Measurements from ENCODE around the gene METTL1.
A peak's percentile ranks its signal among the peaks of the same experiment; 100 is the strongest.

METTL1 gene

DNA sequence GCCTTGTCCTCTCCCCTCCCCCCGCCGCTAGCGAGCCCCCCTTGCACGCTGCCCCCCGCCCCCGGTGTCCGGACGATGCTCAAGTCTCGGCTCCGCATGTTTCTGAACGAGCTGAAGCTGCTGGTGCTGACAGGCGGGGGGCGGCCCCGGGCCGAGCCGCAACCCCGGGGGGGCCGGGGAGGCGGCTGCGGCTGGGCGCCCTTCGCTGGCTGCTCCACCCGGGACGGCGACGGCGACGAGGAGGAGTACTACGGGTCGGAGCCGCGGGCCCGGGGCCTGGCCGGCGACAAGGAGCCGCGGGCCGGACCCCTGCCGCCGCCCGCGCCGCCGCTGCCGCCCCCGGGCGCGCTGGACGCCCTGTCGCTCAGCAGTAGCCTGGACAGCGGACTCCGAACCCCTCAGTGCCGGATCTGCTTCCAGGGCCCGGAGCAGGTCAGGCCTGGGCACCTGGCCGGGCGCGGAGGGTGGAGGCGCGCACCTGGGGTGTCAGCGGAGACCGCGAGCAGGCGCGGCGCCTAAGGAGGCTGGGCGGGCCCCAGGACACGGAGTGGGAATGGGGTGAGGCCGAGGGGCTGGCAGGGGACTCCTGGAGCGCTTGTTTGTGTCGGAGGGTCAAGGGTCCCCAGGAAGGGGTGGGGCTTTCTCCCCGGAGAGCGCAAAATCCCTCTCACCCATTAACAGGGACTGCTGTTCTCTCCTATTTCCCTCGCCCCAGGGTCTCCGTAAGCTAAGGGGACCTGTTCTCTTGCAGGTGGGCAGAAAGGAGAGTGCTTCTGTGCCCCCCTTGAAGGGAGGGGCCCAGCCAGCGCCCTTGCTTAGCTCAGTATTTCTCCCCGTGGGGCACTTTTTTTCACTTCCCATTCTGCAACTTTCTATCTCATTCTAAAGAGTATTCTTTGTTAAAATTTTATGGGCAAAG lies 16.2 kb downstream of the METTL1 start:
- Histone ChIP-seq H3F3A (ENCODE audit: low read depth) (peaks cover 7% of the 10 kb centered on the region), H3K4me3 (ENCODE audit: low read length, poor library complexity, severe bottlenecking) (peak overlapping the region; percentile 78), H3K9me3 (ENCODE audit: insufficient read depth, low read depth, low read length) (no peaks in the 10 kb centered on the region), H3K27me3 (ENCODE audit: insufficient read depth, low read length, poor library complexity, severe bottlenecking) (no peaks in the 10 kb centered on the region), H3K9me2 (replicated peaks; ENCODE audit: low read depth, low read length) (no peaks in the 10 kb centered on the region), H3K4me2 (ENCODE audit: low read depth, low read length, poor library complexity, severe bottlenecking) (peak overlapping the region; percentile 90), H3K79me2 (ENCODE audit: insufficient read depth, low read length) (peaks cover 28% of the 10 kb centered on the region), H3K36me3 (ENCODE audit: insufficient read depth, low read length) (no peaks in the 10 kb centered on the region; the same call in 1 of the 2 replicates), H3K4me1 (ENCODE audit: insufficient read depth, low read length, poor library complexity, severe bottlenecking) (peaks cover 35% of the 10 kb centered on the region), H3K9ac (ENCODE audit: low read depth, low read length, poor library complexity, severe bottlenecking) (peak overlapping the region; percentile 73), H2AFZ (ENCODE audit: low read length) (no peak overlapping the region), H4K20me1 (ENCODE audit: insufficient read depth, low read length, poor library complexity, severe bottlenecking) (peaks cover 29% of the 10 kb centered on the region)
- no peak for TF ChIP-seq EZH2phosphoT487 (IDR thresholded peaks at IDR 0.05; ENCODE audit: borderline replicate concordance)
- TF ChIP-seq, protein P1, sequence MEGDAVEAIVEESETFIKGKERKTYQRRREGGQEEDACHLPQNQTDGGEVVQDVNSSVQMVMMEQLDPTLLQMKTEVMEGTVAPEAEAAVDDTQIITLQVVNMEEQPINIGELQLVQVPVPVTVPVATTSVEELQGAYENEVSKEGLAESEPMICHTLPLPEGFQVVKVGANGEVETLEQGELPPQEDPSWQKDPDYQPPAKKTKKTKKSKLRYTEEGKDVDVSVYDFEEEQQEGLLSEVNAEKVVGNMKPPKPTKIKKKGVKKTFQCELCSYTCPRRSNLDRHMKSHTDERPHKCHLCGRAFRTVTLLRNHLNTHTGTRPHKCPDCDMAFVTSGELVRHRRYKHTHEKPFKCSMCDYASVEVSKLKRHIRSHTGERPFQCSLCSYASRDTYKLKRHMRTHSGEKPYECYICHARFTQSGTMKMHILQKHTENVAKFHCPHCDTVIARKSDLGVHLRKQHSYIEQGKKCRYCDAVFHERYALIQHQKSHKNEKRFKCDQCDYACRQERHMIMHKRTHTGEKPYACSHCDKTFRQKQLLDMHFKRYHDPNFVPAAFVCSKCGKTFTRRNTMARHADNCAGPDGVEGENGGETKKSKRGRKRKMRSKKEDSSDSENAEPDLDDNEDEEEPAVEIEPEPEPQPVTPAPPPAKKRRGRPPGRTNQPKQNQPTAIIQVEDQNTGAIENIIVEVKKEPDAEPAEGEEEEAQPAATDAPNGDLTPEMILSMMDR (conservative IDR thresholded peaks at IDR 0.05; ENCODE audit: low read length) = no peak

DNA sequence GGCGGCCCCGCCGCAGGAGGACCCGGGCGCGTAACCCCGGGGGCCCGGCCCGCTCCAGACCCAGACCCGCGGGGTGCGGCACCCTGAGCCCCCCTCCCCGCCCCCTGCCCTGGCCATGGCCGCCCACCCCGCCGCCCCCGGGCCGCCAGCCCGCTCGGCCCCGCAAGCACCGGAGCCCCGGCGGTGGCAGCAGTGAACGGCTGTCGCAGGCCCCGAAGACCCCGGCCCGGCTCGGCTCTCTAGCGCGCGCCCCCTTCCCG lies 16.8 kb downstream of the METTL1 start:
- Histone ChIP-seq H3K27me3 (ENCODE audit: insufficient read depth, low read length, poor library complexity, severe bottlenecking) (no peaks in the 10 kb centered on the region), H3K79me2 (ENCODE audit: insufficient read depth, low read length) (peaks cover 34% of the 10 kb centered on the region), H2AFZ (ENCODE audit: low read length) (no peak overlapping the region), H3F3A (ENCODE audit: low read depth) (peaks cover 7% of the 10 kb centered on the region), H3K4me2 (ENCODE audit: low read depth, low read length, poor library complexity, severe bottlenecking) (no peak overlapping the region), H3K9ac (ENCODE audit: low read depth, low read length, poor library complexity, severe bottlenecking) (no peak overlapping the region), H3K4me1 (ENCODE audit: insufficient read depth, low read length, poor library complexity, severe bottlenecking) (peaks cover 41% of the 10 kb centered on the region), H3K4me3 (ENCODE audit: low read length, poor library complexity, severe bottlenecking) (peak overlapping the region; percentile 78), H3K9me2 (replicated peaks; ENCODE audit: low read depth, low read length) (no peaks in the 10 kb centered on the region), H3K36me3 (ENCODE audit: insufficient read depth, low read length) (no peaks in the 10 kb centered on the region; the same call in 1 of the 2 replicates), H3K9me3 (ENCODE audit: insufficient read depth, low read depth, low read length) (no peaks in the 10 kb centered on the region), H4K20me1 (ENCODE audit: insufficient read depth, low read length, poor library complexity, severe bottlenecking) (peaks cover 30% of the 10 kb centered on the region)
- TF ChIP-seq, protein P1 (conservative IDR thresholded peaks at IDR 0.05; ENCODE audit: low read length) = no peak
- TF ChIP-seq EZH2phosphoT487 (IDR thresholded peaks at IDR 0.05; ENCODE audit: borderline replicate concordance) = no peak

DNA sequence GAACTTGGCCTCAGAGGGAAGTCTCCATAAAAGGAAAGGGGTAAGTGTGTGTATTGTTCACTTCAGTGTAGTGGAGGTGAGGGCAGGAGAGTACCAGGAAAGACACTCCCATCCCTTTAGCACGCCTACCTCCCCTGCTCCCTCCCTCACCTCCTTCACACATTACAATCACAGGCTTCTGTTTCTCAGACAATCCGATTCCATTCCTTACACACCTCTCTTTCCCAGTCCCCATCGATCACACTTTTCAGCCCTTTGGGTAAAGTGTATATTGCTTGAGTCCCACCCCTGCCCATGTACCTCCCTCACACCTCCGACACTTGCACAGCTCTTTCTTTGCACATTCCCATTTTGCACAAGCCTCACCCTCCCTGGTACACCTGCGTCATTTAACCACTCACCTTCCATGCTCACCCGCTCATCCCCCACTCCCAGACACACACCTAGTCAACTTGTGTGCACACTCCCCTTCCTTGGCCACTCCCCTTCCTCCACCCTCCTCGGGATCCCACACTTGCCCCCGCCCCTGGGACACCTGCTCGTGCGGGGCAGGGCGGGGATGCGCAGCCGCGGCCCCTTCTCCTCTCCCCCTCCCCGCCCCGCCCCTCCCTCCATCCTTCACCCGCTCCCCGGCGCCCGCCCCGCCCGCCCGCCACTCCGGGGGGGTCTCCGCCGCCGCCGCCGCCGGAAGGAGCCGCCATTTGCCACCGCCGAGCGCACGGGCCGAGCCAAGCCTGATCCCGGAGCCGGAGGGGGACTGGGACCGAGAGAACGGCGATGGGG lies 17.3 kb downstream of the METTL1 start, which contains the start of gene MARCHF9:
Gene MARCHF9 (plus strand): TSS at position 693 of the 783 bp plus-strand sequence. CDS start 426 bp downstream, outside the sequence.
- H3F3A ChIP-seq (ENCODE audit: low read depth) = peaks cover 7% of the 10 kb centered on the region
- no peaks in the 10 kb centered on the region; the same call in 1 of the 2 replicates for H3K36me3 ChIP-seq (ENCODE audit: insufficient read depth, low read length)
- peak within 1 kb of the TSS; percentile 89 for H2AFZ ChIP-seq (ENCODE audit: low read length)
- H3K4me3 ChIP-seq (ENCODE audit: low read length, poor library complexity, severe bottlenecking) = peak within 1 kb of the TSS; percentile 78
- peak within 1 kb of the TSS; percentile 73 for H3K9ac ChIP-seq (ENCODE audit: low read depth, low read length, poor library complexity, severe bottlenecking)
- no peaks in the 10 kb centered on the region for H3K27me3 ChIP-seq (ENCODE audit: insufficient read depth, low read length, poor library complexity, severe bottlenecking)
- H3K4me1 ChIP-seq (ENCODE audit: insufficient read depth, low read length, poor library complexity, severe bottlenecking) = peaks cover 41% of the 10 kb centered on the region
- H3K9me3 ChIP-seq (ENCODE audit: insufficient read depth, low read depth, low read length) = no peaks in the 10 kb centered on the region
- TF ChIP-seq, protein P1 (conservative IDR thresholded peaks at IDR 0.05; ENCODE audit: low read length) = no peak
- TF ChIP-seq EZH2phosphoT487 (IDR thresholded peaks at IDR 0.05; ENCODE audit: borderline replicate concordance) = no peak
- peak within 1 kb of the TSS; percentile 91 for H3K4me2 ChIP-seq (ENCODE audit: low read depth, low read length, poor library complexity, severe bottlenecking)
- H3K79me2 ChIP-seq (ENCODE audit: insufficient read depth, low read length) = peaks cover 38% of the 10 kb centered on the region
- H3K9me2 ChIP-seq (replicated peaks; ENCODE audit: low read depth, low read length) = no peaks in the 10 kb centered on the region
- peaks cover 30% of the 10 kb centered on the region for H4K20me1 ChIP-seq (ENCODE audit: insufficient read depth, low read length, poor library complexity, severe bottlenecking)

All from Loucy (cell line).